GM18526 (cell line): ENCODE data around the gene WSCD2.

Experiments
- POLR2A ChIP-seq: IDR thresholded peaks from 3 replicates; pipeline ENCODE4 v1.6.1; 2011; ENCODE audit not compliant: insufficient read length; ENCODE audit errors: extremely low read depth

Gene WSCD2

DNA sequence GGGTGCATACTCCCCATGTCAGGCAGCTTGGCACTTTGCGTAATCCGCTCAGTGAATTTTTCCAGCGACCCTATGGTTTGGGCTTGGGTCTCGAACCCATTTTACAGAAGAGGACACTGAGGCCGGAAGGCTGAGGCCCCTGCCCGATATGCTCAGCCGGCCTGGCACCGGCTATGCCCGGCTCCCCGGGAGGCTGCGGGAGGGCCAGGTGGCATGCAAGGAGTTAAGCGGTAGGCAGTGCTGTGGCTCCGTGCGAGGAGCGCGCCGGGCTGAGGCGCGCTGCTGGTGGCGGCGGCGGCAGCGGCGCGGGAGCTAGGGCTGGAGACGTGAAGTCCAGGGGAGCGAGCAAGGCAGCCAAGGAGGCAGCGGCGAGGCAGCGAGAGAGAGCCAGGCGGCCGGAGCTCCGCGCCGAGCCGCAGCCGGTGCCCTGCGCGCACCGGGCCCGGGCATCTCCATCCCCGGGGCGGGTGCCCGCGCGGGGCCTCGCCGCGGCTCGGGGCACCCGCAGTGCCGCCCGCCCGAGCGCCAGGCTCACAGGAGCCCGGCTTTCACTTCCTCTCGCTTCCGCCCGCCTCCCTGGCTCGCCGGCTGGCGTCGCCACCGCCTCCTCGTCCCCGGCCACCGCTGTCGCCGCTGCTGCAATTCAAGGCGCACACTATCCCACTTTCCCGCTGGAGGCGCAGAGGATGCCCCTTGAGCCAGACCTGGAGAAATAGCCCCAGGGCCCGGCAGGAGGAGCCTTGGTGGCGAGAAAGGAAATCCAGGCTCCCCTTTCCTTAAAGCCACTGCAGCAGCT is at the start of gene WSCD2:
Gene WSCD2 (plus strand): TSS at position 272 of the 796 bp plus-strand sequence. CDS start 66,545 bp downstream, outside the sequence.
- no peak for TF ChIP-seq POLR2A

DNA sequence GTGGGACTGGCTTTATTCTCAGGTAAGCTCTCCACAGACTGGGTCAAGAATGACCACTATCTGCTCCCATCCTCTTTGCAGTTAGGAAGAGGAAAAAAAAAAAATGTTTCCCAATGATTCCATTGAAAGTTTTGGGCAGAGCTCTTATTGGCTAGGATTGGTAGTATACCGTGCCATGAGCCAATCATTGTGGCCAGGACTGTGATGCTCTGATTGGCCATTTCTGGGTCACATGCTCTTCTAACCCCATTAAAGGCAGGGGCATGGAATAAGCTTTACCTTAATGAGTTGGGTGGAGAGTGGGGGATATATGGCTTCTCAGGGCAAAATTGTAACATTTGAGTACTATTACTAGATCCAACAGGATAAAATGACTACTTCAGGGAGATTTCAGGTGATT is 49.4 kb upstream of the WSCD2 start:
- no peak for TF ChIP-seq POLR2A

- no peak for TF ChIP-seq POLR2A
Observed at GRCh38 chr12:108080363-108080762, 48.7 kb upstream of the WSCD2 start.

DNA sequence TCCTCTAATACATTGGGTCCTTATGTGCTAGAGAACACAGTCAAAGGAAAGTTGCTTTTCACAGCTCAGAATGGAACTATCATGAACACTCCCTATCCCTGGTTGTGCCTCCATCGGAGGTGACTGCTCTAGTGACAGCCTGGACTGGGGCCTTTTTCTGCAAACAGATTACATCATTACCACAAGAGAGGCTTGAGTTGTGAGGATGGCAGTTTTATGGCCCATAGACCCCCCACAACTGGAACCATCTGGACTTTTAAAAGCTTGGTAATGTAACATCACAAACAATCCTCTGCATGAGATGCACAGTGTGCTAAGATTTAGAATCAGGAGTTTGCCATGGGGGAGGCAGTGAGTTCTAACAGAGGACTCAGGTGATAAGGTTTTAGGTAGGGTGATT is 46.6 kb upstream of the WSCD2 start:
- no peak for TF ChIP-seq POLR2A

DNA sequence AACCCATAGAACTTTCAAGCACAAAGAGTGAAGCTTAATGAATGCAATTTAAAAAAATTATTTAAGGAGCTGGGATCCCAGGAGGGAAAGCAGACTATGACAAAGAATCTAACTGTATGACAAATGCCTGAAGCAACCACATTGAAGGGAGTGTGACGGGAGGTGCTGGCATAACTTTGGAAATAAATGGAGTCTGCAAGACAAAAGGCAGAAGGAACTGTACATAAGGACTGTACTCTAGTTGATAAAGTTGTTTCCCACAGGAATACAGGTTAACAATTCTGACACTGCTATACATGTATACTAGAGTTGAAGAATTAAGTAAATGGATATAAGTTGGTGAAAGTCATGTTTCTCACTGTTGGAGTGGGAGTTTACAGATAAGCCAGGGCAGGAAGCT is 41.2 kb upstream of the WSCD2 start:
- TF ChIP-seq POLR2A, result no peak

- TF ChIP-seq POLR2A, result no peak
Observed at GRCh38 chr12:108090107-108090899, 38.8 kb upstream of the WSCD2 start.

DNA sequence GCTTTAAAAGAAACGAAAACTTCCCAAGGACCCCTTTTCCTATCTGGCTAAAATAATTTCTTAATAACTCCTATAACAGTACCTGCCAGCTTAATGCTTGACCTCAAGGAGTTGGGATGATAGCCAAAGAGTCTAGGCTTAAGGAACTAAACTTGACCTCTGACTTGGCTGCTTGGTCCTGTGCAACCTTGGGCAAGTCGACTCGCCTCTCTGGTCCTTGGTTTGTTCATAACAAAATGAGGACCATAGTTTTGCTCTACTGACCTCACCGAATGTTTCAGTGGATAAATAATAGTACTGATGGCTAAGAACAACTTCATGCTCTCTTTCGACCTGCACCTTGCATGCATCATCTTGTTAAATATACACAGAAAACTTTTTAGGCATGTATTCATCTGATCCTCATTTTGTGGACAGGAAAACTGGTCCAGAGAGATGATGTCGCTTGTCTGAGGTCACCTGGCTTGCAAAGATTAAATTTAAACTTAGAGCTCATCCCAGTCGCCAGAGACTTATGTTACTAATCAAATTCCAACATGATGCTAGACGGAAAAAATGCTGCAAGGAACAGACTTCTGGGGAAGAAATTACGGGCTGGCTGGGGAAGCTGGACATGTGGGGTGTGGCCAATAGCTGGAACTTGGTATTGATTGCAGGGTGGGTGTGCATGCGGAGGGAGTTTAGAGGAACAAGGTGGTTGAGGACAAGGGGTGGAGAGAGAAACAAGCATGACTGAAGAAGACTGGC is 38.0 kb upstream of the WSCD2 start:
- no peak for TF ChIP-seq POLR2A

DNA sequence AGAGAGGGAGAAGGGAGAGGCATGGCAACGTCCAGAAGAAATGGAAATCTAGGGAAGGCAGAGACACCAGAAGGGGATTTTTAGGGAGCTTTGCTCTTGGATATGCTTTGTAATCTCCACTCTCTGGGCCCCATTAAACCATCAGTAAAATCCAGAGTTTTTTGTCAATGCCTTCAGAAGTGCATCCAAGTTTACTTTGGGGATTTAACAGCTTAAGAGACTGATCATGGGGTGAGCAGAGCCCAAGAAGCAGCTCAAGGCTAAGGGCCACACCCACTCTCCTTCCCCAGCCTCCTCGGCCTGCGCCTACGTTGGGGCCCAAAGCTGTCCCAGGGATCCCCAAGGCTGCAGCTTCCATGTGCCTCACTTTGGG is 37.4 kb upstream of the WSCD2 start:
- TF ChIP-seq POLR2A, result no peak

DNA sequence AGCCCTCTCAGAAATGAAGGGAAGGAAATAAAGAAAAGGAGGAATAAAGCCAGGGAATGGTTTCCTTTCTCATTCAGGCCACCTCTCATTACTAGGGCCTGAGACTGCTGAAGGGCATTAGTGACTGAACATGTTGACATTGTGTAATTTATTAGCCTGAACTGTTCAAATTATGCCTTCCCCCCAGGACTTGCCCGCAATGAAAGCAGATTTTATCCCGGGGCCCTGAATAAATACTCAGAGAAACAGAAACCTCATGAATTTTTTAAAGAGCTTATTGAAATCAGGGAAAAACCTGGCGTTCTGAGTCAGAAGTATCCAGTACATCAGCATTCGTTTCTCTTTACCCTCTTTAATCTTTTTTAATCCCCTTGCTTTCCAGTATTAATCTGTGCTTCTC is 35.9 kb upstream of the WSCD2 start:
- no peak for TF ChIP-seq POLR2A

DNA sequence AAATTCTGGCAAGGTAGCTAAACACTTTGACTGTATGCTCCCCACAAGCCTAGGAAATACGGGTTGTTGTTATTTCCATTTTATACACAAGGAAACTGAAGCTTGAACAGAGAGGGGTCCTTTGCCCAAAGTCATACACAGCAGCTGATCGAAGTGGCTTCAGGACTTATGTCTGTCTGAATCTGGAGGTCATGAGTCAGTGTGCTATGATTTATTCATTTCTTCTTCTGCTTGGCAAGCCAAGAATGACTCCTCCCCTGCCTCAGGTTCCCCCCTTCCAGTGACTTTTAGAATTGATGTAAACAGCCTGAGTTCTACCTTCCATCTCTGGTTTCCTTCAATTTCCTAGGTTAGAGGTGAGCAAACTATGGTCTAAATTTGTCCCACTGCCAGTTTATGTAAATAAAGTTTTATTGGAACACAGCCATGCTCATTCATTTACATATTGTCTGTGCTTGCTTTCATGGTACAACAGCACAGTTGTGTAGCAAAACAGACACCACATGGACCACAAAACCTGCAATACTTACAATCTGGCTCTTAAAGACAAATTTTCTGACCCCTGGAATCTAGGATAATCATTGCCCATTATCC is 34.9 kb upstream of the WSCD2 start:
- TF ChIP-seq POLR2A, result no peak

DNA sequence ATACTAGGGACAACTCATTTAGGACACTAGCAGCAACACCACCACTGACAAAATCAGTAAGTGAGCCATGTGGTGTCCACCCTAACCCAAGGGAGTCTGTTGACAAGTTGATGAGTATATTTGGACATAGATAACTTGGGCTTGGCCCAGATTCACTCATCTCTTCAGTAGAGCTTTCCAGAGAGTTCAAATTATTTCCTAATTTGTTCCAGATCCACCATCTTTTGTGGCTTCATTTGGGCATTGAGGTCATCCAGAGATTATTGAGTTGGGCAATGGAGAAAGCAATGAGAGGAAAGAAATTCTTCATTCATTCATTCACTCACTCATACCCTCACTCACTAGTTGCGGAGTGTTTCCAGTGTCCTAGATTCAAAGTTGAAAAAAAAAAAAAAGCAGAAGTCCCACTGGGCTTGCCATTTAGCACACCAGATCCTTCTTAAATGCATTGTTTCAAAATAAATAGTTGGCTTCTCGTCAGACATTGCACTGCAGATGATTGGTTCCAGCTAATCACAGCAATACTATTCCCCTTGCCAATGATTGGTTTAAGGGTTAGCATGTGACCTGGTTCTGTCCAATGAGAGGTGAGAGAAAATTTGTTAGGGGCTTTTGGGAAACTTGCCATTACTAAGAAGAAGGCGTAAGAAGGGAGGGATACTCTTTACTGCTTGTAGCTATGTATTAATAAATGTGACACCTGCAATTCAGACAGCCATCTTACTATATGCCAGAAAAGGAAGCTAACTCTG is 31.8 kb upstream of the WSCD2 start:
- no peak for TF ChIP-seq POLR2A

DNA sequence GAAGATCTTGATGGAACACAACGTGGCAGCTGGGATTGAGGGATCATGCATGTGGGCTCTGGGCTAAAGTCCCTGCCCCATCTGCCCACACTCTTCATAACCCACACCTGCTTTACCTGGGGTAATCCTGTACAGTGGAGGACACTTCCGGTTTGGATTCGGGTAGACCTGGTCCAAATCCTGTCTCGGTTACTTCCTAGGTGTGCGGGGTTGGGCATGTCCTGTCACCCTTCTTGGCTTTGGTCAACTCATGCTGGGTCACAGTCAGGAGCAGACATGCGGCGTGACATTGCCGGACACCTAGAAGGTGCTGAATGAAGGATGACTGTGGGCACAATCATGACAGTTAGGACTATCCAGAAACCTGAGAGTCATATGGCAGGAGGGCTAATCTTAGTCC is 30.7 kb upstream of the WSCD2 start:
- TF ChIP-seq POLR2A, result no peak

DNA sequence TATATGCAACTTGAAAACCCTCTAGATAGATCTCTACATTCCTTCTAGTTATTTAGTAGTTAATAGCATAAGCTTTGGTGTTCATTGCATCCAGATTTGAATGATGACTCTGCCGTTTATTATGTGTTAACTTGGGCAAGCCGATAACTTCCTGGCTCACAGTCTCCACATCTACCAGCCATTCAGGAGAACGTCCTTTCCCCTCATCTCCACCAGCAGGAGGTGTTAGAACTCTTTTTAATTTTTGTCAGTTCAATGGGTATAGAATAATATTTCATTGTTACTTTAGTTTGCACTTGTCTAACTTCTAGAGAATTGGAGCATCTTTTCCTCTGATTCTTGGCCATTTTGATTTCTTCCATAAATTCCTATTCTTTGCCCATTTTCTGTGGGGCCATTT is 30.0 kb upstream of the WSCD2 start:
- no peak for TF ChIP-seq POLR2A

DNA sequence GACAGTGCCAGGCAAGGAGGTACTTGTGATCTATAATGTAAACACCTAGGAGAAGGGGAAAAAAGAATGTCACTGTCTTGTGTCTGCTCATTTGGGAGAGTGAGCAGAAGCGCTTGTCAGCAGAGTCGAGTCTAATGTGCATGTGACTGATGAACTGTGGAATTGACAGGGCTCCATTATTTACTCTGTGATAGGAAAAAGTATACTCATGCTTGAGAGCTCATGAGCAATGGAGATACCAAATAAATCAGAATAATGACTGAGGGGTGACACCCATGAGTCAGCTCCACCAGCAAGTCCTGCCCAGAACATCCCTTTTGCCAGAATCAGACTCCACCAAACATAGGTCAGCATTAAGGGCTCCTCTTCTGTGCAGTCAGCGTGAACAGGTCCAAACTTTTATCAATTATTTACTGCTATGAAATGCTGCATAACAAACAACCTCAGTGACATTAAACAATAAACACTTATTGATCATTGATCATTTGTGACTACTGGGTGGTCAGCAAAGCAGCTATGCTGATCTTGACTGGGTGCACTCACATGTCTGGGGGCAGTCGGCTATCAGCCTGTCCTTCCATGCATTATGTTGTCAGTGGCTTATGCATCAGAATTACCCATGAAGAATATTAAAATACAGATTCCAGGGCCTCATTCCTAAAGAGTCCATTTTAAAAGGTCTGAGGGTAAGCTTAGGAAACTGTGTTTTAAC is 29.2 kb upstream of the WSCD2 start:
- TF ChIP-seq POLR2A, result no peak

GRCh38 chr12:108101605-108102175 is 27.4 kb upstream of the WSCD2 start:
- TF ChIP-seq POLR2A, result no peak
